22Rv1 (cell line): ENCODE data around the gene FAAP100.

ENCODE experiments used
- H3K27ac ChIP-seq: fragments of 450-650 bp; 2 replicates; pipeline ENCODE4 v1.5.1; 2017
- ZFX ChIP-seq: fragments of 450-650 bp; IDR thresholded peaks from 2 replicates; pipeline ENCODE4 v1.6.1; 2017; ENCODE audit warnings: antibody characterized with exemption, borderline replicate concordance
- TF ChIP-seq, protein P1 (sequence below): fragments of 450-650 bp; IDR thresholded peaks from 2 replicates; pipeline ENCODE4 v1.5.1; 2017; ENCODE audit warnings: mild to moderate bottlenecking

Gene FAAP100

DNA sequence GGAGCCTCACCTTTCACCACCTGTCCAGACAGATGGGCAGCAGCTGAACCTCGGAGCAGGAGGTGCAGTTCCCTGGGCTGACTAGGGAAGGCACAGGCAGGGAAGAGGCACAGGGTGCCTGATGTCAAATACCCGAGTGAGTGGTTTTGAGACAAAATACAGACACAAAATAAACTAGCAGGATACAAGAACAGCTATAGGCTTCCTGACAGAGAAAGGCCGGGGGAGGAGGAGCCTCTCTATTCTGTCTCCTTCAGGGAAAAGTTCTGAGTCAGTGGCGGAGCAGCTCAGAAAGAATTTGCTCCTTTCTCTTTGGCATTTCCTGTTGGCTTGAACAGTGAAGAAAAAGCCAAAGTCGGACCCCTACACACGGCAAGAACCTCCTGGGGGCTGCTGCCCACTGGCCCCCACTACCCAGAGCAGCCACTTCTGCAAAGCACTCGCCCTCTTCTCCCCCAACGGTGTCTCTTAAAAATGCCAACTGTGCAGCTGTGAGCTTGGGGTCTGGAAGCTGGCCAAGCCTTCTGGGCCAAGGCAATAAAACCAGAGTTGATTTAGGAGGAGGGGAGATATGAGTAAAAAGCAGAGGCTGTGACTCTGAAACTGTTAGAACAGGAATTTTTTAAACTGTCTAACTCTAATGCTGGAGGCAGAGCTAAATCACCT is 14.4 kb upstream of the FAAP100 start:
- TF ChIP-seq ZFX, result no peak
- TF ChIP-seq, protein P1, sequence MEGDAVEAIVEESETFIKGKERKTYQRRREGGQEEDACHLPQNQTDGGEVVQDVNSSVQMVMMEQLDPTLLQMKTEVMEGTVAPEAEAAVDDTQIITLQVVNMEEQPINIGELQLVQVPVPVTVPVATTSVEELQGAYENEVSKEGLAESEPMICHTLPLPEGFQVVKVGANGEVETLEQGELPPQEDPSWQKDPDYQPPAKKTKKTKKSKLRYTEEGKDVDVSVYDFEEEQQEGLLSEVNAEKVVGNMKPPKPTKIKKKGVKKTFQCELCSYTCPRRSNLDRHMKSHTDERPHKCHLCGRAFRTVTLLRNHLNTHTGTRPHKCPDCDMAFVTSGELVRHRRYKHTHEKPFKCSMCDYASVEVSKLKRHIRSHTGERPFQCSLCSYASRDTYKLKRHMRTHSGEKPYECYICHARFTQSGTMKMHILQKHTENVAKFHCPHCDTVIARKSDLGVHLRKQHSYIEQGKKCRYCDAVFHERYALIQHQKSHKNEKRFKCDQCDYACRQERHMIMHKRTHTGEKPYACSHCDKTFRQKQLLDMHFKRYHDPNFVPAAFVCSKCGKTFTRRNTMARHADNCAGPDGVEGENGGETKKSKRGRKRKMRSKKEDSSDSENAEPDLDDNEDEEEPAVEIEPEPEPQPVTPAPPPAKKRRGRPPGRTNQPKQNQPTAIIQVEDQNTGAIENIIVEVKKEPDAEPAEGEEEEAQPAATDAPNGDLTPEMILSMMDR, result no peak
- peak overlapping the region; percentile 72 for H3K27ac ChIP-seq

DNA sequence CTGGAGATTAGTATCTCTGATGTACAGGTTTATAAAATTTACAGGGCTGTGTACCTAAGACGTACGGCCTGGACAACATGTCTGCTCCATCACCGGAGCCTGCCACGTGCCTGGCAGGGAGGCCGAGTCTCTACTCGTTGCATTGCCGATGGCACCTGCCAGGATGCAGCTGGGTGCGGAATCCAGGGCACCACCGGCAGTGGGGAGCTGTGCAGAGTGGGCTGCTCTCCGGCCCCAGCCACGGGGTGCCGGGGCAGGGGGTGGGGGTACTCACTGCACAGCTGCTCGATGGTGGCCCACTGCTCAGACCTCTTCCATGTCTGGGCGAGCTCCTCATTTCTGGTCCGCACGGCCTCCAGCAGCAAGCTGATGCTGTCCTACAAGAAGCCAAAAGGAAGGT is 13.1 kb upstream of the FAAP100 start:
- H3K27ac ChIP-seq, result no peak overlapping the region
- TF ChIP-seq ZFX, result no peak
- TF ChIP-seq, protein P1, result no peak

DNA sequence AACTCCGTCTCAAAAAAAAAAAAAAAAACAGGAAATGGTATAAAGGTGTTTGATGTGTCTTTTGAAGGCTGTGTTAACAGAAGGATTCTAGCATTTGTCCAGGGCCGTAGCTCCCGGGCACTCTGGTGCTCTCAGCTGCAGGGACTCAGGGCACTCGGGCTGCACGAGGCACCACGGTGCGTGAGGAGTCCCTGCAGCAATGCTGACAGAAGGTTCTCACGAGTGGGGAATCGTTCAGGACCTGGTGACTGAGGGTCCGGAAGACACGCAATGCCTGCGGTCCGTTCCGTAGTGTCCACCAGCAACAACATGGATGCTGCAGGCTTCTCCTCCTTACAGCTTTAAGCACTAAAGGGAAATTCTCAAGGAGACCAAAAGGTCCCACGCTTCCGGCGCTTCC is 12.6 kb upstream of the FAAP100 start:
- H3K27ac ChIP-seq, result no peak overlapping the region
- no peak for TF ChIP-seq ZFX
- TF ChIP-seq, protein P1, result no peak

DNA sequence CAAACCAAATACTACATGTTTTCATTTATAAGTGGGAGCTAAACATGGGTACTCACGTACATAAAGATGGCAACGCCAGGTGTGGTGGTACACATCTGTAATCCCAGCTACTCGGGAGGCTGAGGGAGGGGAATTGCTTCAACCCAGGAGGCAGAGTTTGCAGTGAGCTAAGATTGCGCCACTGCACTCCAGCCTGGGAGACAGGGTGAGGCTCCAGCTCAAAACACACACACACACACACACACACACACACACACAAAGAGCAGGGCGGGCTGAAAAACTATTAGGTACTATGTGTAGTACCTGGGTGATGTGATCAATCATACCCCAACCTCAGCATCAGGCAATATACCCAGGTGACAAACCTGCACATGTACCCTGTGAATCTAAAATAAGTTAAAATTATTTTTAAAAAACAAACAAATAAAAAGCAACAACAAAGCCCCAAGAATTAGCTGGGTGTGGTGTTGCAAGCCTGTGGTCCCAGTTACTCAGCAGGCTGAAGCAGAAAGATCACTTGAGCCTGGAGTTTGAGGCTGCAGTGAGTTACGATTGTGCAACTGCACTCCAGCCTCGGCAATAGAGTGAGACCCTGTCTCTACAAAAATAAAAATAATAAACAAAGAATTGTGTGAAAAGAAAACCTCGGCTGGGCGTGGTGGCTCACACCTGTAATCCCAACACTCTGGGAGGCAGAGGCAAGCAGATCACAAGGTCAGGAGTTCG is 11.9 kb upstream of the FAAP100 start:
- H3K27ac ChIP-seq, result no peak overlapping the region
- TF ChIP-seq ZFX, result no peak
- TF ChIP-seq, protein P1, result no peak

DNA sequence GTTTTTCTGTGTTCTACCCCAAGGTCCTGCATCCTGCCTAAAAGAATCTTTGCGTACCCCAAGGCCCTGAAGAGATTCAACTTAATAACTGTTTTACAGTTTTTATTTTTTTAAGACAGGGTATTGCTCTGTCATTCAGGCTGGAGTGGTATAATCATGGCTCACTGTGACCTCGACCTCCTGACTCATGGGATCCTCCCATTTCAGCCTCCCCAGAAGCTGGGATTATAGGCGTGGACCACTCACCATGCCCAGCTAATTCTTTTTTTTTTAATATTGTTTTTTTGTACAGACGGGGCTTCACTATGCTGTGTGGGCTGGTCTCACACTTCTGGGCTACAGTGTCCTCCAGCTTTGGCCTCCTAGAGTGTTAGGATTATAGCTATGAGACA is 9.3 kb upstream of the FAAP100 start:
- no peak for TF ChIP-seq ZFX
- TF ChIP-seq, protein P1, result no peak
- no peak overlapping the region for H3K27ac ChIP-seq

DNA sequence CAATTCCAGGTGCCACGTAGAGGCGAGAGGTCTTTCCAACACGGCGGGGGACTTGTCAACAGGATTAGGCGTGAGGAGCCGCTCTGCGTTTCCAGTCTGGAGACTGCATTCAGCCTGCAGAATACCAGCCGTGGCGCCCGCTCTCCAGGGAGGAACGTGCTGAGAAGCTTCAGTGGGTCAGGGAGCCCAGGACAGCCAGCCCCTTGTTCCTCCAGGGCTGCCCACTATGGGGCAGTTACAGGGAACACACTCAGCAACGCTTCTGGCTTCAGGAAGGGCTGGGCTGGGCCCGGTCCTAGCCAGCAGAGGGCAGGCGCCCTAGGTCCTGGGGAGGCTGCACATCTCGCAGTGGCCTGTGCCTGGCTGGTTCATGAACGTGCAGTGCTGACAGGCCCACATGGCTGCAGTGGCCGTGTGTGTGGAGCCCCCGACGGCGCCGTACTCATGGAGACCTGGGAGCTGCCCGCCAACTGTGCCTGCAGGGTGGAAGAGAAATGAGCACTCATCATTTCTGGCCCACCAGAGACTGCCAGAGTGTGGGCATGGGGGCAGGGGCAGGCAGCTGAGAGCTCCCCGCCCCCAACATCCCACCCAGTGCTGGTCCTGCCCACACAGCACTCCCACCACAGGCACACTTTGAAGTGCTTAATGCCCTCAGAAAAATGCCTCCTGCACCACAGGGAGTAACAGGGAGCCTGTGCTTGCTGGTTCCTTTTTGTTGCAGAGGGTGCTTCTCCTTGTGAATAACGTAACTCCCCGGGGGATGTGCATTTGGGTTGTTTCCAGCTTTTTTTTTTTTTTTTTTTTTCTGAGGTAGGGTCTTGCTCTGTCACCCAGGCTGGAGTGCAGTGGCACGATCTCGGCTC is 7.0 kb upstream of the FAAP100 start:
- TF ChIP-seq, protein P1, result no peak
- TF ChIP-seq ZFX, result no peak

DNA sequence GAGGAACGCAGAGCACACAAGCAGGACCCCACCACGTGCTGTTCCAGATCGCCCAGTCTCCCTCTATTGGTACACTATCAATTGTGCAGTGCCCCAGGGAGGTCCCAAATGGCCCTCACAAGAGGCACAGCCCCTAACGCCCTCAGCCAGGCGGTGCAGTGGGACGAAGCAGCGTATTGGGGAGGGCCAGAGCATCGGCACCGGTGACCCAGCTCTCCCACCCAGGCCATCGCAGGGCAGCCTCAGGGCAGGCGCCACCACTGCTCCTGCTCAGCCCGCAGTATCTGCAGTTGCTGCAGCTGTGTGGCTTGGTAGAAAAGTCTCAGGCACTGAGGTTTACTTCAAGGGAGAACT is 5.9 kb upstream of the FAAP100 start:
- H3K27ac ChIP-seq, result no peak overlapping the region
- TF ChIP-seq ZFX, result no peak
- TF ChIP-seq, protein P1, result no peak

More for the DNA sequence above, 7.0 kb upstream of the FAAP100 start:
- no peak overlapping the region for H3K27ac ChIP-seq
